Neural cell (in vitro differentiated cells): ENCODE measurements around the gene EPC1.

ENCODE experiments used
- CTCF ChIP-seq: fragments of 450-650 bp; IDR thresholded peaks from 2 replicates; pipeline ENCODE4 v1.5.1; 2014; ENCODE audit warnings: antibody characterized with exemption, mild to moderate bottlenecking, moderate library complexity; ENCODE audit not compliant: poor library complexity, severe bottlenecking
- EP300 ChIP-seq: fragments of 450-650 bp; conservative IDR thresholded peaks from 2 replicates; pipeline ENCODE4 v1.6.1; 2014; ENCODE audit warnings: antibody characterized with exemption, mild to moderate bottlenecking, moderate library complexity; ENCODE audit not compliant: poor library complexity, severe bottlenecking
- EZH2 ChIP-seq: fragments of 200-600, 300-800 bp; shearing (Covaris generic), sonication (generic); IDR thresholded peaks from 2 replicates; pipeline ENCODE4 v1.6.1; 2014; ENCODE audit warnings: antibody characterized with exemption, low read length, borderline replicate concordance, mild to moderate bottlenecking; ENCODE audit not compliant: insufficient read depth, poor library complexity, severe bottlenecking
- MXI1 ChIP-seq: fragments of 450-650 bp; conservative IDR thresholded peaks from 2 replicates; pipeline ENCODE4 v1.6.1; 2014; ENCODE audit warnings: antibody characterized with exemption, mild to moderate bottlenecking; ENCODE audit not compliant: poor library complexity, severe bottlenecking
- POLR2AphosphoS5 ChIP-seq: IDR thresholded peaks from 2 replicates; pipeline ENCODE4 v1.6.1; 2012
- RAD21 ChIP-seq: fragments of 450-650 bp; conservative IDR thresholded peaks from 2 replicates; pipeline ENCODE4 v1.6.1; 2014; ENCODE audit warnings: antibody characterized with exemption, mild to moderate bottlenecking, moderate library complexity
- SMC3 ChIP-seq: fragments of 450-650 bp; conservative IDR thresholded peaks from 2 replicates; pipeline ENCODE4 v1.6.1; 2014; ENCODE audit warnings: antibody characterized with exemption, mild to moderate bottlenecking, moderate library complexity; ENCODE audit not compliant: poor library complexity
- TAF1 ChIP-seq: IDR thresholded peaks from 2 replicates; pipeline ENCODE4 v1.6.1; 2012; ENCODE audit warnings: low read depth
- TF ChIP-seq, protein P1 (sequence below): IDR thresholded peaks from 2 replicates; pipeline ENCODE4 v1.6.1; 2012; ENCODE audit warnings: borderline replicate concordance

DNA sequence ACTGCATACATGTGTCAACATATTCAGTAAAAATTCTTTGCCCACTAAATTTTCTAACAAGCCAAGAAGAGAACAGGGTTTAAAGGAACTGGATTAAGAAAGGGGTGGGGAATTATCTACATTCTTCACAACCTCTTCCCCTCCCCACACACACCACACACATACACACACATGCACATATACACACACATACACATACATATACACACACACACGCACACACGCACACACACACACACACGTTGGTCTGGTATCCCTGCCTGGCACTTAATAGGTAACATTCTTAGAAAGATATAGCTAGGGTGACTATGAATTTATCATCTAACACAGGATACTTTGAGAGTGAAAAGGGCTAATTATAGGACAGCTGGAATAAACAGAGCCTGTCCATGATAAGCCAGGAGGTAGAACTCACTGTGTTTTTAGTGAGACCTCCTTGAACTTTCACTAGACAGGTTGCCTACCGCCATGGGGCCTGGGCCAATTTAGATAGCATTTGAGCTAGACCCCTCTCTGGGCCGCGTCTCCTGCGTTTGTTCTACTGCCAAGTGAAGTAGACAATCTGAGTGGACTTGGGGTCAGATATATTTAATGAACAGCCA is 33.1 kb upstream of the EPC1 start:
- no peak for TF ChIP-seq EP300
- TF ChIP-seq CTCF, result no peak
- TF ChIP-seq TAF1, result no peak
- TF ChIP-seq POLR2AphosphoS5, result no peak
- no peak for TF ChIP-seq EZH2
- TF ChIP-seq MXI1, result no peak
- TF ChIP-seq, protein P1, sequence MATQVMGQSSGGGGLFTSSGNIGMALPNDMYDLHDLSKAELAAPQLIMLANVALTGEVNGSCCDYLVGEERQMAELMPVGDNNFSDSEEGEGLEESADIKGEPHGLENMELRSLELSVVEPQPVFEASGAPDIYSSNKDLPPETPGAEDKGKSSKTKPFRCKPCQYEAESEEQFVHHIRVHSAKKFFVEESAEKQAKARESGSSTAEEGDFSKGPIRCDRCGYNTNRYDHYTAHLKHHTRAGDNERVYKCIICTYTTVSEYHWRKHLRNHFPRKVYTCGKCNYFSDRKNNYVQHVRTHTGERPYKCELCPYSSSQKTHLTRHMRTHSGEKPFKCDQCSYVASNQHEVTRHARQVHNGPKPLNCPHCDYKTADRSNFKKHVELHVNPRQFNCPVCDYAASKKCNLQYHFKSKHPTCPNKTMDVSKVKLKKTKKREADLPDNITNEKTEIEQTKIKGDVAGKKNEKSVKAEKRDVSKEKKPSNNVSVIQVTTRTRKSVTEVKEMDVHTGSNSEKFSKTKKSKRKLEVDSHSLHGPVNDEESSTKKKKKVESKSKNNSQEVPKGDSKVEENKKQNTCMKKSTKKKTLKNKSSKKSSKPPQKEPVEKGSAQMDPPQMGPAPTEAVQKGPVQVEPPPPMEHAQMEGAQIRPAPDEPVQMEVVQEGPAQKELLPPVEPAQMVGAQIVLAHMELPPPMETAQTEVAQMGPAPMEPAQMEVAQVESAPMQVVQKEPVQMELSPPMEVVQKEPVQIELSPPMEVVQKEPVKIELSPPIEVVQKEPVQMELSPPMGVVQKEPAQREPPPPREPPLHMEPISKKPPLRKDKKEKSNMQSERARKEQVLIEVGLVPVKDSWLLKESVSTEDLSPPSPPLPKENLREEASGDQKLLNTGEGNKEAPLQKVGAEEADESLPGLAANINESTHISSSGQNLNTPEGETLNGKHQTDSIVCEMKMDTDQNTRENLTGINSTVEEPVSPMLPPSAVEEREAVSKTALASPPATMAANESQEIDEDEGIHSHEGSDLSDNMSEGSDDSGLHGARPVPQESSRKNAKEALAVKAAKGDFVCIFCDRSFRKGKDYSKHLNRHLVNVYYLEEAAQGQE, result no peak
- TF ChIP-seq RAD21, result no peak
- TF ChIP-seq SMC3, result no peak
